NCI-H2107 treated with DMSO at 0.1 percent for 48 hours (cell line): ENCODE results near the gene TFEC.
"Not testable (repeated sequence)": the region's sequence is repeated elsewhere in the genome, so short reads cannot be mapped to it uniquely, and the experiment has no call there.

Experiments
- DNase-seq: peaks from one replicate; lab custom pipeline; 2025; ENCODE audit not compliant: unreplicated experiment; lab: John Stamatoyannopoulos, UW

TFEC gene, protein sequence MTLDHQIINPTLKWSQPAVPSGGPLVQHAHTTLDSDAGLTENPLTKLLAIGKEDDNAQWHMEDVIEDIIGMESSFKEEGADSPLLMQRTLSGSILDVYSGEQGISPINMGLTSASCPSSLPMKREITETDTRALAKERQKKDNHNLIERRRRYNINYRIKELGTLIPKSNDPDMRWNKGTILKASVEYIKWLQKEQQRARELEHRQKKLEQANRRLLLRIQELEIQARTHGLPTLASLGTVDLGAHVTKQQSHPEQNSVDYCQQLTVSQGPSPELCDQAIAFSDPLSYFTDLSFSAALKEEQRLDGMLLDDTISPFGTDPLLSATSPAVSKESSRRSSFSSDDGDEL

DNA sequence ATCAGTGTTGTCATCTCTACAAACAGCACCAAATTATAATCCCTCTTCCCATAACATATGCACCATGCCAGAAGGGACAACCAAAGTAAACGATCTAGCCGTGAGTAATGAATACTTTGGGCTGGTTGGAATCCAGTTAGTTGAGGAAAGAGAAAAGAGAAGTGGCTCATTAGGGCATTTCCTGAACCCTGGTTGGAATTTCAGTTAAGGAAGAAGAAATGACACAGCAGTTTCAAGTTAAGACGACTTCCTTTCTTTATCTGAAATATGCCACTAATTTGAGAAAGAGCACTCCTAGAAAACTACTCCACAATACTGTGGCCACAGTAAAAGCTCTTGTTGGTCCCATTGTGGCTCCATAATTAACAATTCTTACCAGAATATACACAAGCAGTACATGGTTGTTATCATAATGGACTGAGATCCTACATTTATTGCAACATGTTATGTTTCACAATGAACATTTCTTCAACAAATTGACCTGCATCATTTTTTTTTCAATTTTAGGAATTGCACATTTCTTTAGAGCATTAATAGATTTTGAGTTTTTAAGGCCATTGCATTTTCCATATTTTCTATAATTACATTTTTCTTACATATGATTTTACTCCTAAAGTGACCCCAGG lies at the start of gene TFEC:
TFEC (minus strand) TSS at position 113 of the 626 bp plus-strand sequence. CDS start 46,322 bp downstream, outside the sequence.
- DNase-seq, result no peak

DNA sequence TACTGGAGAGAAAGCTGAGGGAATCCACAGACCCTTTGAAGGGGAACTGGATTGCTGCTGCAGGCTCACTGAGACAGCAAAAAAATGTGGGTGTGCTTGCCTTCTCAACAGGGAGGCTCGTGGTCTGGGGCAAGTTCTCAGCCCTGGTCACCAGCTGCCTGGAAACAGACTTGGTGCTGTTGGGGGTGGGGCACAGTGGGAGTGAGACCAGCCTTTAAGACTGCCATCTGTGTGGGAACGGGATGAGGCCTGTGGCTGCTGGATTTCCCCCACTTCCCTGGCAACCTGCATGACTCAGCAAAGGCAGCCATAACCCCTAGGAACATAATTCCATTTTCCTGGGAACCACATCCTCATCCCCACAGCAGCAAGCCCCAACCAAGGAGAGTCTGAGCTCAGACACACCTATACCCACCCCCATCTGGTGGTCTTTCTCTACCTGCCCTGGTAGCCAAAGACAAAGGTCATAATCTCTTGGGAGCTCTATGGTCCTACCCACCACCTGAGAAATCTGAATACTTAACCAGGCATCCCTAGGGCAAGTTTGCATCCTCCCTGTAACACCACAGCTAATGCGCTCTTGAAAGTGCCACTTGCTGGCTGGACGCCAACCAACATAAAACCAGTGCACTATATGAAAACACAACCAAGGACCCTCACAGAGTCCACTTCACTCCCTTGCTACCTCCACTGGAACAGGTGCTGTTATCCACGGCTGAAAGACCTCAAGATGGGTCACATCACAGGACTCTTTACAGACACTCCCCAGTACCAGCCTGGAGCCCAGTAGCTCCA lies 45.0 kb upstream of the TFEC start:
- no peak for DNase-seq

GRCh38 chr7:116071629-116072028 lies 41.1 kb upstream of the TFEC start:
- no peak for DNase-seq

DNA sequence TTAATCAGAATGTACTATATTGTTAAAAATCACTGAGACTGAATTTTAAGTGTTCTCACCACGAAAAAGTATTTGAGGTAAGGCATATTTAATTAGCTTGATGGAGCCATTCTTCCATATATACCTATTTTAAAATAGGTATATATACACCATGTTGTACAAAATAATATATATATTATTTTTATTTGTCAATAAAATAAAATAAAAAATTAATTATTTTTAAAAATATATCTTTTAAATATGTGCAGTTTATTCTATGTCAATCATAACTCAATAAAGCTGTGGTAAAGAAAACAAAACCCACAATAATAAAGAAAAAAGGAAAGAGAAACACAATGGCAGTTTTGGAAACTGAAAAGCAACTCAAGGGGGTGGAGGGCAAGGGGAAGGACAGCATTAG lies 33.6 kb upstream of the TFEC start:
- no peak for DNase-seq

DNA sequence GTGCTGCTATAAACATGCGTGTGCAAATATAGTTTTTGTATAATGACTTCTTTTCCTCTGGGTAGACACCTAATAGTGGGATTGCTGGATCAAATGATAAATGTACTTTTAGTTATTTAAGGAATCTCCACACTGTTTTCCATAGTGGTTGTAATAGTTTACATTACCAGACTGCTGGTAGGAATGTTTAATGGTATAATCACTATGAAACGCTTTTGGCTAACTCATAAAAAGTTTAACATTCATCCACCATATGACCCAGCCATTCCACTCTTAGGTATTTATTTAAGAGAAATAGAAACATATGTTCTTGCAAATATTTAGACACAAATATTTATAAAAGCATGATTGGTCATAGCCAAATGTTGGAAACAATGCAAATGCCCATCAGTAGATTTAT lies 32.1 kb upstream of the TFEC start:
- DNase-seq, result no peak

GRCh38 chr7:116052006-116052405 lies 21.4 kb upstream of the TFEC start:
- no peak for DNase-seq

DNA sequence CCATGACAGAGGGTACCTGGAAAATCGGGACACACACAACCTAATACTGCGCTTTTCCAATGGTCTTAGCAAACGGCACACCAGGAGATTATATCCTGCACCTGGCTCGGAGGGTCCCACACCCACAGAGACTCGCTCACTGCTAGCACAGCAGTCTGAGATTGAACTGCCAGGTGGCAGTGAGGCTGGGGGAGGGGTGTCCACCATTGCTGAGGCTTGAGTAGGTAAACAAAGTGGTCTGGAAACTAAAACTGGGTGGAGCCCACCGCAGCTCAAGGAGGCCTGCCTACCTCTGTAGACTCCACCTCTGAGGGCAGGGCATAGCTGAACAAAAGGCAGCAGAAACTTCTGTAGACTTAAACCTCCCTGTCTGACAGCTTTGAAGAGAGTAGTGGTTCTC lies 16.7 kb upstream of the TFEC start:
- not testable (repeated sequence) for DNase-seq

GRCh38 chr7:116045532-116045931 lies 15.0 kb upstream of the TFEC start:
- DNase-seq, result no peak

GRCh38 chr7:116041615-116042014 lies 11.1 kb upstream of the TFEC start:
- no peak for DNase-seq

DNA sequence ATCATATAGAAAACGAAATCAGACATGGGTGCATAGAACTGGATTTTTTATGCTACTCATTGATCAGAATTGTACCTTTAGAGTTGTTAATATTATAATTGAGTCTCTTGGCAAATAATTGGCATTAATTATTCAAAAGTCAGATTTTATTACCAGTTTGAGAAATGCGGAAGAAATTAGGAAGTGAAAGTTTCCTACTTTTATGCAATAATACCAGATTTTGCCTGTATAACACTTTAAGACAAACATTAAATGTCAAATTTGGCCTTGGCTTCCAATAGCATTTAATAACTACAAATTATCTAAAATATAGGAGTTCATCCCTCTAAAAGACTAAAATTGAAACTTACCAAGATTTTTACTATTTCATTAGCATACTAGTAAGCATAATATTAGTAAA lies 6.8 kb upstream of the TFEC start:
- no peak for DNase-seq

GRCh38 chr7:116034411-116034810 lies 3.8 kb upstream of the TFEC start:
- no peak for DNase-seq

DNA sequence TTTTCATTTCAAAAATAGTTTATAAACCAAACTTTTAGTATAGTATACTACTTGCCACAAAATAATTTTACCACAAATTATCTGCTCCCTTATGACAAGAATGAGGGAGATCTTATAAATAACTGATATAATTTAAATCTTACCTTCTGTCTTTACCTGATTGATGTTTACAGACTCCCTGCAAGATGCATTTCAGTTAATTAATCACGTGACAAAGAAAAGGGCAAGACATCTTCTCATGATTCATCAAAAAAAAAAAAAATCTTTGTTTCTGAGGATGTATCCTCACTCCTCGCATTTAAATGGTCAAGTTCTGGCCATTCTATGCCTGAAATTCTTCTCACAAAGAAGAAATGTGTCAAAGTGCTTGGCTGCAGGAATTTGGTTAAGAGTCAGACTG lies 2.3 kb upstream of the TFEC start:
- DNase-seq, result no peak

DNA sequence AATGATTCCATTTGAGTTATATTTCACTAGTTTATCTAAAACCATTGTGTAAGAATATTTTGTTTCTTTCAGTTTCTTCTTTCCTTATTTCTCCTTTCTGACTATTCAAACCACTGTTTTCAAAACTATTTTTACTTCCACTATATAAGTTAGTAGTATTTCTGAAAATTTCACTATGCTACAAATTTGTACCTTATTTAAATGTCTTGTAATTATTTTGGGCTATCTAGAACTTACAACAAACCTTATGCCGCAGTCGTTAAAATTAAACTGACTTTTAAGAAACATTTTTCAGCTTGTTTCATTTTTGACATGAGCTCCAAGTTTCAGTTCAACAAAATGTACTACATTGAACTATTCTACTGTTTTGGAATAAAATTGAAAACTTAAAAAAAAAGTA lies 1.8 kb downstream of the TFEC start:
- no peak for DNase-seq

GRCh38 chr7:116027786-116028185 lies 2.8 kb downstream of the TFEC start:
- no peak for DNase-seq

- DNase-seq, result no peak
These were observed 5.4 kb downstream of the TFEC start for GRCh38 chr7:116024826-116025809.

DNA sequence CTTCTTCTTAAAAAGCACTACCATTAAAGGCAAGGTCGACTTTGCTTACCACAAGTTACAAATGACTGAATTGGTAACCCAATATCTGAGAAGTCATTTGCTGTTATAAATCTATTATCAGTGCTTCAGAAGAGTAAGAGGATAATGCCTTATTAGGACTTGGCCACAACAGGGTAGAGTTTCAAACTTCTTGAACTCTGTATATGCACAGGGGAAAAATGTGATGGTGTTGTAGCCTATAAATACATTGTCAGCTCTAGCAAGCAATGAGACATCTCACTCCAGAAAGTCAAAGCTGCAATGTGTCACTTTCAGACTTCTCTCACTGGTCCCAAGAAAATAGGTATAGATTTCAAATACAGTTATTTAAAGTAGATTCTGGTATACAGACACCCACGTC lies 9.3 kb downstream of the TFEC start:
- no peak for DNase-seq

- DNase-seq, result no peak
These were observed 11.8 kb downstream of the TFEC start for GRCh38 chr7:116018731-116019130.

DNA sequence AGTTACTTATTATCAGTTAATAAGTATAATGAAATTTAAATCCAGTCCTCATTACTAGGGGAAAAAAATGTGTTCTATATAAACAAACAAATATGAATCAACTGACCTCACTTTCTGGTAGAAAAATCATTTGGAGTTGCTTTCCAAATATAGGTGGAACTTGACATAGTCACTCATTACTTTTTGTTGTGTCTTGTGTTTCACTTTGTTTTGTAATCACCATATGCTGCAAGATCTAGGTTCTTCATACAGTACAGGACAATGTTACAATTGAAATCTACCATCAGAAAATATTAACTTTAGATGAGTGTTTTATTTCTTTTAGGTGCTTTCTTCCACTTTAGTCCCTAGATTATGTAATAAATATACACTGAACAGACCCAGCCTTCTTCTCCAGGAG lies 16.9 kb downstream of the TFEC start:
- DNase-seq, result no peak

GRCh38 chr7:116011584-116011983 lies 19.0 kb downstream of the TFEC start:
- no peak for DNase-seq

DNA sequence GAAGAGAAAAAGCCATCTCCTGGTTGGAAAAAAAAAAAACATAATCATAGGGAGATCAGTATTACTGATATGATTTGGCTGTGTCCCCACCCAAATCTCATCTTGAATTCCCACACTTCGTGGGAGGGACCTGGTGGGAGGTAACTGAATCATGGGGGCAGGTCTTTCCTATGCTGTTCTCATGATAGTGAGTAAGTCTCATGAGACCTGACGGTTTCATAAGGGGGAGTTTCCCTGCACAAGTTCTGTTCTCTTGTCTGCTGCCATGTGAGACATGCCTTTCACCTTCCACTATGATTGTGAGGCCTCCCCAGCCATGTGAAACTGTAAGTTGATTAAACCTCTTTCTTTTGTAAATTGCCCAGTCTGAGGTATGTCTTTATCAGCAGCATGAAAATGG lies 25.8 kb downstream of the TFEC start:
- not testable (repeated sequence) for DNase-seq

GRCh38 chr7:115997221-115997620 lies 33.3 kb downstream of the TFEC start:
- DNase-seq, result no peak
